Astrocyte of the cerebellum (primary cell): ENCODE data around the gene HOXB8.

ENCODE experiments used
- DNase-seq: peaks from one replicate; pipeline ENCODE4 v3.0.0-alpha.2; 2011; ENCODE audit warnings: low read depth
- H3K4me3 ChIP-seq: 2 replicates; pipeline ENCODE4 v1.5.1; 2011; ENCODE audit warnings: mild to moderate bottlenecking, low read depth, low read length, moderate library complexity
- CTCF ChIP-seq: IDR thresholded peaks from 2 replicates; pipeline ENCODE4 v1.5.1; 2012; ENCODE audit warnings: low read length, low read depth, moderate library complexity, mild to moderate bottlenecking; ENCODE audit errors: missing control alignments
- in situ Hi-C: cut with HindIII; loops from 2 replicates; pipeline ENCODE4 v1.10.0; 2017; ENCODE audit warnings: low sequenced_read_pairs

The HOXB8 gene

DNA sequence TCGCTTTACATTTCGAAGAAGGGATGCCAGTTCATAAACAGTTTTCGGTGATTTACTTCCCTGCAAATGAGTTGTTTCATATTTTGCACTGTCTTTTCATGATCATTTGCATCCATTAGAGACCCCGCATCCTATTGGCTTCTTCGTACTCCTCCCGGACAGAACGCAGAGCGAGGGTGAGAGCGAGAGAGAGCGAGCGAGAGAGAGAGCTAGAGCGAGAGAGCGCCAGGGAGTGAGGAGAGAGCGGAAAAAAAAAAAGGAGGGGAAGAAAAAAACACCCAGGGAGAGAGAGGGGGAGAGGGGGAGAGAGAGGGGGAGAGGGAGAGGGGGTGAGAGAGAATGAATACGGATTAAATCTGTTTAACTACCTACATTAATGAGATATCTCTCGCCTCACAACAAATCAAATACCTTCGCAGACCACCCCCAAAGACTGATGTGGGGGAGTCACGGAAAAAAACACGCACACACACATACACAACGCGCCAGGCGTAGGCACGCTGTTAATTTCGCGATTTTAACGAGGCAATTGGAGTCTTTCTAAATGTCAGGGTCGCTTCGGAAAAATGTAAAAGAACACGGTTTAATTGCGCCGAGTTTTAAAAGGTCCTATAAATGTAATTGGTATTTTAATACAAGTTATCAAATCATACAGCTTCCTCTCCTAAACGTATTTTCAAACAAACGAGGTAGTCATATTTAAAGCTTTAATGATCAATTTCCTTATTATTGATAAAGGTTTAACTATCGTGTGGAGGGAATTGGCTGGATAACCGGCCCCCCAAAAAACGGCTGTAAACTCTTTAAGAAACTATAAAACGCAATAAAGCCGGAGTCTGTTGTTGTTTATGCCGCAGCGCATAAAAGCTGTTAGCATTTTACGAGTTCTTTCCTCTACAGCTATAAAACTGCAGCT is at the start of gene HOXB8:
Gene HOXB8 (minus strand): TSS at position 246 of the 916 bp plus-strand sequence. CDS start 588 bp downstream, outside the sequence.
- in situ Hi-C loops, result no loop called here
- H3K4me3 ChIP-seq, result no peak within 1 kb of the TSS
- TF ChIP-seq CTCF, result no peak
- DNase-seq, result no peak

DNA sequence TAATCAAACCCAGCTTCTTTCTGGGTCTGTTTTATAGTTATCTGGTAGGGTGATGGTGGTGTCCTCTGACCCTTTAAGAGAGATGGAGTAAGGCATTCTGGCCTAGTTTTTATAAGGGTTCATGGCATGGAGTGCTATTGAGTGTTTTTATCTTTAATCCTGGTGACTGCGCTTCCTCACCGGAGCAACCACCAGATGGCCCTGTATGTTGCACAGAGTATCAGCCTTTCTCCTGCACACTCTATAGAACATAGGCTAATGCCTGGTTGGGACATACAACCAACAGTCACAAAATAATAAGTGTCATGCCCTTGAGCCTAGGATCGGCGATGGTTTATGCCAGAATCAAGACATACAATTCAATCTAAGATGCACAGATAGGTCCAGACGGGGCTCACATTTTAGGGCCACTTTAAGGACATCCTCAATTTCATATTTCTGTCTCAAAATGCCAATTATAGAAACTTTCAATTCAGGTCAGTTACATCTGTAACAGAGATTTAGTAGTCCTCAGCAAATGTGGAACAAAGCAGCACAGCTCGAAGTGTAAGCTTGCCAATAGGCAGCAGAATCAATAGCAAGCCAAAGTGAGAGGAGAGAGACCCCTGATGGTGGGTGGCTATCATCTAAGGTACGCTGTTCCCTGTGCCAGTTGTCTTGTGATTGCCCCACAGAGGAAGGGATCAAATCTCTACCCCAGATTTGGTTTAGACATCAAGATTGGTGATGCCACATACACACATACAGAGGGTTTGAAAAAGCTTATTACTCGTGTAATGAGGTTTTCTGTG is 48.2 kb upstream of the HOXB8 start:
- peak; percentile 7 for TF ChIP-seq CTCF
- in situ Hi-C loops, result no loop called here
- no peak for DNase-seq
- no peak overlapping the region for H3K4me3 ChIP-seq

- in situ Hi-C loops, result no loop called here
- TF ChIP-seq CTCF, result no peak
- no peak overlapping the region for H3K4me3 ChIP-seq
- DNase-seq, result no peak
Observed at GRCh38 chr17:48655913-48656312, 40.8 kb upstream of the HOXB8 start.

DNA sequence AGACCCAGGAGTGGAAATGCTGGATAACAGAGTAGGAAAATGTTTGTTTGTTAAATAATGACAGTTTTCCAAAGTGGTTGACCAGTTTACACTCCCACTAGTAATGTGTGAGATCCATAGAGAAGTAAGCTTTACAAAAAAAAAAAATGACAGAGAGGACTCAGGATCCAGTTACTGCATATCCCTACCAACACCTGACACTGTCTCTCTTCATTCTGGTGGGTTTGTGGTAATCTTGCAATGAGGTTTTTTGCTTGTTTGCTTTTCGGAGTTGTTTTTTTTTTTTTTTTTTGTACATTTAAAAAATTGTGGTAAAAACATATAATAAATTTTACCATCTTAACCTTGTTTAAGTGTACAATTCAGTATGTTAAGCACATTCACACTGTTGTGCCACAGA is 34.6 kb upstream of the HOXB8 start:
- no peak overlapping the region for H3K4me3 ChIP-seq
- DNase-seq, result no peak
- TF ChIP-seq CTCF, result no peak
- in situ Hi-C loops, result no loop called here

DNA sequence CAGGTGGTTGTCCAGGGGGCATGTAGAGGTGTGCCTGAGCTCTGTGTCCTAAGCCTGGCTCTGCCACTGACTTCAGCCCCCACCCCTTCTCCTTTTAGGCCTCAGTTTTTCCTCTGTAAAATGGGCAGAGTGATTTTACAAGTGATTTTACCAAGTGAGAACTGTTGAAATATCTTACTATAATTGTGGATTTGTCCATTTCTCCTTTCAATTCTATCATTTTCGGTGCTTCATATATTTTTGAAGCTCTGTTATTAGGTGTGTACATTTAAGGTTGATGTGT is 32.8 kb upstream of the HOXB8 start:
- in situ Hi-C loops, result no loop called here
- no peak for TF ChIP-seq CTCF
- H3K4me3 ChIP-seq, result no peak overlapping the region
- no peak for DNase-seq

DNA sequence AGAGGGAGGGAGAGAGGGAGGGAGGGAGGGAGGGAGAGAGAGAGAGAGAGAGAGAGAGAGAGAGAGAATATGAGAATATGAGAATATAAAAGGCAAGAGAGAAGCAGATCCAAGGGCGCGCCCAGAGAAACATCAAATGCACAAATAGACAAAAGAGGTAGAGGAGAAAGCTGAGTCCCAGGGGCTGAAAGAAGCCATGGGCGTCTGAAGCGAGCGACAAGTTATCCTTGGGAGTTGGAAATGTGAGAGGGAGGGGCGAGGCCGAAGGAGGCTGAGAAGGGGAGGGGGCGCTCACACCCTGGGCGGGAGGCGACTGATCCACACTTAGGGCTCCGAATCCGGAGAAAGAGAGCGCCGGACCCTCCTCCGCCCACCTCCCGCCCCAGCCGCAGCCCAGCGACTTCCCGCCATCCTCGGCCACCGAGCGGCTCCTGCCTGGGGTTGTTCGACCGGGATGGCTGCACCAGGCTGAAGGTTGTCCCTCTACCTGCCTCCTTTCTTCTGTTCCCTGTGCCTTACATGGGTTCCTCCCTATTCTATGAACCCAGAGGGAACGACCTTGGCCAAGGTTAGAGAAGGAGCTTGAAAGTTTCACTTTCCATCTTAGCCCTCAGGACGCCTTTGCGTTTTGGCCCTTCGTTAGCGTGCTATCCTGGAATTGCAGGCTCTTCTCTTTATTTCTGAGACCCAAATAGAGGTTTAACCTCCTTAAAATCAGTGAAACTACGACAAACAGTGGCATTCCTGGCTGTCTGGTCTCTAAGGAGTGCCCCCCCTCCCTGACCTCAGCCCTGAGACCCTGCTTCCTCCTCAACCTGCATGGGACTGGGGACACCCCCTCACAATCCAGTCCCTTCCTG is 32.2 kb upstream of the HOXB8 start:
- in situ Hi-C loops, result no loop called here
- H3K4me3 ChIP-seq, result peak overlapping the region; percentile 29
- TF ChIP-seq CTCF, result no peak
- DNase-seq, result no peak
